ENCODE results near the gene C19orf44.
"Not testable (repeated sequence)": the region's sequence is repeated elsewhere in the genome, so short reads cannot be mapped to it uniquely, and the experiment has no call there.

Gene C19orf44

GRCh38 chr19:16495982-16496612 is at the start of gene C19orf44, which contains the start of gene CALR3:
C19orf44 (plus strand) TSS chr19:16496394; CDS start chr19:16500793, 4,399 bp downstream.
CALR3 (minus strand) TSS chr19:16496167; CDS start chr19:16496129, 38 bp downstream.
- DNase-seq = peak; percentile 100

- peak; percentile 95 for DNase-seq
Observed at GRCh38 chr19:16446724-16447368, 49.3 kb upstream of the C19orf44 start.

DNA sequence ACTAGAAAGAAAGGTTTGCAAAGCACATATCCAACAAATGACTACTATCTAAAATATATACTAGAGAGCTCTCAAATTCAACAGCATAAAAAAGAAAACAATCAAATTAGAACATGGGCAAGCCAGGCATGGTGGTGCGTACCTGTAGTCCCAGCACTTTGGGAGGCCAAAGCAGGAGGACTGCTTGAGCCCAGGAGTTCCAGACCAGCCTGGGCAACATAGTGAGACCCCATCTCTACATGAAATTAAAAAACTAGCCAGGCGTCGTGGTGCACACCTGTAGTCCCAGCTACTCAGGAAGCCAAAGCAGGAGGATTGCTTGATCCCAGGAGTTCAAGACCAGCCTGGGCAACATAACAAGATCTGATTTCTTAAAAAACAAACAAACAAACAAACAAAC is 47.3 kb upstream of the C19orf44 start:
- DNase-seq = not testable (repeated sequence)

DNA sequence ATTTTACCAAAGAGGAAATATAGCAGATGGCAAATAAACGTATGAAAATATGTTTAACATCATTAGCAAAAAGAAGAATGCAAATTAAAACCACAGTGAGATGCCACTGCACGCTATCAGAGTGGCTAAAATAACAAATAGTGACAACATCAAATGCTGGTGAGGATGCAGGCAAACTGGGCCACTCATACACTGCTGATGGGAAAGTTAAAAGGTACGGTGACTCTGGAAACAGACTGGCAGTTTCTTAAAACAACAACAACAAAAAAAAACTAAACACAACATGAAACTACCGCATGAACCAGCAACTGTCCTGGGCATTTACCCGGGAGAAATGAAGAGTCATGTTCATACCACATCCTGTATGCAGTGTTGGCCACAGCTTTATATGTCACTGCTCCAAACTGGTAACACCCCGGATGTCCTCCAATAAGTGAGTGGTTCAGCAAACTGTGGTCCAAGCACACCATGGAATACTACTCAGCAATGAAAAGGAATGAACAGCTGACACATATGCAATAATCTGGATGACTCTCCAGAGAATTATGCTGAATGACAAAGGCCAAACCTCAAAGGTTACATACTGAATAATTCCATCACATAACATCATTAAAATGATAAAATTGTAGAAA is 46.7 kb upstream of the C19orf44 start:
- peak; percentile 53 for DNase-seq

GRCh38 chr19:16452325-16452724 is 43.9 kb upstream of the C19orf44 start:
- DNase-seq = no peak

DNA sequence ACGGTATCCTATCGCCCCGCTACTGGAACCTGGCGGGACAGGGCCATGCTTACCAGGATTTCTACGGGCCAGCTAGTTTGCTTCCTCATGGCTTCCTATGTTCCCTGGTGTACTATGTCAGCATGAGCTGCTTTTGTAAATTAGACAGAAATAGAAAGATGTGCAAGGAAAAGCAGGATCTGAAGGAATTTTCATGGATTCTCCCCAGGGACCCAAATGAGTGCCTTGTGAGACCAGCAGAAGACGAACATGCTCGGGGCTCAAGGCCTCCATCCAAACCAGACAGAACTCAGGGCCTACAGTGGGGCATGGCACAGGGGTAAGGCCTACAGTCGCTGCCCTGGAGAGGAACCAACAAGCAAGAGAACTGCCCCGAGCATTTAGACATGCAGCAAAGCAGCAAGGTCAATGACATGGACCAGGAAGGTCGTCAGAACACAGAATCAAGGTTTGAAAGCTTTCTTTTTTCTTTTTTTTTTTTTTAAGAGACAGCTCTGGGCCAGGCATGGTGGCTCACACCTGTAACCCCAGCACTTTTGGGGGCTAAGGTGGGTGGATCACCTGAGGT is 41.8 kb upstream of the C19orf44 start:
- DNase-seq = no peak

- no peak for DNase-seq
Observed at GRCh38 chr19:16455489-16455888, 40.7 kb upstream of the C19orf44 start.

DNA sequence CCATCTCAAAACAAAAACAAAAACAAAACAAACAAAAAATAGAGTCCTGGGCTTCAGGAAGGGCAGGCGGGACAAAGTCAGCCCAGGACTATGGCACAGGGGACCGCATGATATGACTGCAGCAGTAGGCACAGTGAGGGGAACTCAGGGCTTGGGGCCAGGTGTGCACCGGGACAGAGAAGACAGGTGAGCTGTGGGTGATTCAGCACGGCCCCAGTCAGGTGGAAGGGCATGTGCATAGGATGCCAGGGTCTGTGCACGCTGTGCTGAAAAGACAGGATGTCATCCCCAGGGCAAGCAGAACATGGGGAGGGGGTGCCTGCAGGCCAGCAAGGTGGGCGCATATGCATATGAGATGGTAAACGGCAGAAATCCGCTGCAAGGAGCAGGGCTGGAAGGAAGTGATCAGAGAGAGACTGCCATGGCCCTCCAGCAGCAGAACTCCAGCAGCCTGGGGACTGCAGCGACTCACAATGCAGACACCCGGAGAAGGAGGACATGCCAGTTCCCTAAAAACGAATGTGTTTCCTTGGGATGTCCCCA is 39.5 kb upstream of the C19orf44 start:
- no peak for DNase-seq

- DNase-seq = peak; percentile 78
Observed at GRCh38 chr19:16457195-16457953, 38.8 kb upstream of the C19orf44 start.

DNA sequence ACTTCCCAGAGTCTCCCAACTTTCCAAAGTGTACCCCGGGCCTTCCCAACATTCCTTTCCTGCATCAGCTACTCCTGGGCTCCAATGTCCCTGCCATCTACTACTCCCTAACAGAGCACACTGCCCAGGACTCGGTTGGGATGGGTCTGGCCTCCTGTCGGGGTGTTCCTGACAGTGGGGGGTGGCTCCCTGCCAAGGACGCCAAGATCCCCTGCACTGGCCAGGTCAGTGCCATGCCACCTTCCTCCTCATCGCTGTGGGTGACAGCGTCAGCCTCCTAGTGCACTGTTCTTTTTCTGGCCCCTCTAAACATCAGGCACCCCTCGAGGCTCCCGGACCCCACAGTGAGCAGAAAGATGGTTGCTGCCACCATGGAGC is 38.3 kb upstream of the C19orf44 start:
- DNase-seq = no peak

DNA sequence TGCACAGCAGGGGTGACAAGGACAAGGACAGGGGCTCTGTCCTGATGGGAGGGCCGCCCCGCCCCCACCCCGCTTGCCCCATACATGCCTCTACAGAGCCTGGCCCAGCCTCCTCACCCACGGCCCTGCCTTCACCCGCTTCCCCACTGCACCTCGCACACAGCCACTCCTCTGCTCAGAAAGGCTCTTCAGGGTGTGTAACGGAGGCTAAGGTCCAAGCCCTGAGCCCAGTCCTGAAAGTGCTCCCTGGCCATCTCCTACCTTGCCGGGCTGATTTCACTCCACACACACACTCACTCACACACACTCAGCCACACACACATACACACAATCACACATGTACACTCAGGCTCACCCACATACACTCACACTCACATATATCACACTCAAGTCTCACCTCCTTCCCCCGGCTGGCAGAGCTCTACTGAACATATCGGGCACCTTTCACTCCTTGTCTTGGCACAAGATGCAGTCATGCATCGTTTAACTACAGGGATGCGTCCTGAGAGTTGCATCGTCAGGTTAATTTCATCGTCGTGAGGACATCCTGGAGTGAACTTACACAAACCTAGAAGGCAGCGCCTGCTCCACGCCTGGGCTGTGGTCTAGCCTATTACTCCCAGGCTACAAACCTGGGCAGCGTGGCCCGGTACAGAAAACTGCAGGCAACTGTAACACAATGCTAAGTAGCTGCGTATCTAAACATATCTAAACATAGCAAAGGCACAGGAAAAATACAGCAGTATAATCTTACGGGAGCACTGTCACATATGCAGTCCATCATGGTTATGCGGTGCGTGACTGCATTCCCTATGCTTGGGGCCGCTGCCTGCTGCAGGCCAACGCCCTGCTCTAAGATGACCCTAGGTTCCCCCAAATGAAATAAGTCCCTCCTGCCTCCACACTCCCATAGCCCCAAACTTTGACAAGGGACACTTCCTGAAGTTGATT is 37.5 kb upstream of the C19orf44 start:
- DNase-seq = no peak

- DNase-seq = no peak
Observed at GRCh38 chr19:16459680-16460079, 36.5 kb upstream of the C19orf44 start.

DNA sequence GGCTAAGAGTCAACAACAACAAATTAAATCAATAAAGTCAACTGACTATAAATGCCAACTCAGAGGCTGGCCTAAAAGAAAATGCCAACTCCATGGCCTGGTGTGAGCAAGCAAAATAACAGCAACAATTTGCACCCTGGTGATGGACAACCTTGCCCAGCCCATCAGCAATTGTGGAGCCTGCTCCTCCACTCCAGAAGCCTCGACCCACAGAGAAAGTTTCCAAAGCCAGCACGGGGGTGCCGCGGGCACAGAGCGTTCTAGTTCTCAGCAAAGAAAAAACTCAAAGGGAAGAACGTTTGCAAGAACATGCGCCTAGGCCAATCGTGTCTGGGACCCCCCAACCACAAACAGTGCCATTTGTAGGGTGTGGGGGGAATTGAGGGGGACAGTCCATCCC is 35.7 kb upstream of the C19orf44 start:
- no peak for DNase-seq

- no peak for DNase-seq
Observed at GRCh38 chr19:16461630-16462051, 34.6 kb upstream of the C19orf44 start.

GRCh38 chr19:16462757-16463250 is 33.4 kb upstream of the C19orf44 start:
- DNase-seq = no peak

DNA sequence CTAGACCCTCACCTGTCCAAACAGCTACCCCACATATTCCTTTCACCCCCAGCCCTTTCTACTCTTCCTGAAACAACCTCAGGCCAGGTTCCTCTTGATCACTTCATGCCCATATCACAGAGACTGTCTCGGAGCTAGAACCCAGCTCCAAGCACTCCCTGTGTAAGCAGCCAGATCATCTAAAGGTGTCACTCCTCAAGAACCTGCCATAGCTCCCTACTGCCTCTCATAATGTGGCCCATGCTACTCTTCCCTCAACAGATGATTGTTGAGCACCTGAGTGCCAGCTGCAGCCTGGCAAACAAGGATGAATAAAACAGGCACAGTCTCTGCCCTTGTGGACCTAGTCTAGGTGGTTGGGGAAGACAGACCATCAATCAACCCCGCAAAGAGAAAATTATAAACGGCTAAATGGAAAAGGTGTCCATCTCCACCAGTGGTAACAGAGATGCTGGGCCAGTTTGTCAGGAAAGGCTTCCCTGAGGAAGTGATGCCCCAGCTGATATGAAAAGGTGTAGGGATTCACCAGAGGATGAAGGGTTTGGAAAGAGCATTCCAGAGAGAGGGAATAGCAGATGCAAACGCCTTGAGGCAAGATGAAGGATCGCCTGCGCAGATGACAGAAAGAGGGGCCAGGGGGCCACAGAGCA is 32.7 kb upstream of the C19orf44 start:
- DNase-seq = no peak

GRCh38 chr19:16463991-16464575 is 32.1 kb upstream of the C19orf44 start:
- DNase-seq = peak; percentile 35

DNA sequence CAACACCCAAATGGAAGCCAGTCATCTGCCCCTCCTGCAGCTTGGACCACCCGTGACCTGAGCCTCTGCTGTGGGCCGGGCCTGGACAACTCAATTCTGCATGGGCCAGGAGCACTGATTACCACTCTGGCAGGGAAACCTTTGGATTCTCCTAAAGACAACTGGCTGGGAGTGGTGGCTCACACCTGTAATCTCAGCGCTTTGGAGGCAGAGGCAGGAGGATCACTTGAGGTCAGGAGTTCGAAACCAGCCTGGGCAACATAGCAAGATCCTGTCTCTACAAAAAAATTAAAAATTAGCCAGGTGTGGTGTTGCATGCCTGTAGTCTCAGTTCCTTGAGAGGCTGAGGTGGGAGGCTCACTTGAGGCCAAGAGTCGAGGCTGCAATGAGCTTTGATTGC is 31.0 kb upstream of the C19orf44 start:
- no peak for DNase-seq

DNA sequence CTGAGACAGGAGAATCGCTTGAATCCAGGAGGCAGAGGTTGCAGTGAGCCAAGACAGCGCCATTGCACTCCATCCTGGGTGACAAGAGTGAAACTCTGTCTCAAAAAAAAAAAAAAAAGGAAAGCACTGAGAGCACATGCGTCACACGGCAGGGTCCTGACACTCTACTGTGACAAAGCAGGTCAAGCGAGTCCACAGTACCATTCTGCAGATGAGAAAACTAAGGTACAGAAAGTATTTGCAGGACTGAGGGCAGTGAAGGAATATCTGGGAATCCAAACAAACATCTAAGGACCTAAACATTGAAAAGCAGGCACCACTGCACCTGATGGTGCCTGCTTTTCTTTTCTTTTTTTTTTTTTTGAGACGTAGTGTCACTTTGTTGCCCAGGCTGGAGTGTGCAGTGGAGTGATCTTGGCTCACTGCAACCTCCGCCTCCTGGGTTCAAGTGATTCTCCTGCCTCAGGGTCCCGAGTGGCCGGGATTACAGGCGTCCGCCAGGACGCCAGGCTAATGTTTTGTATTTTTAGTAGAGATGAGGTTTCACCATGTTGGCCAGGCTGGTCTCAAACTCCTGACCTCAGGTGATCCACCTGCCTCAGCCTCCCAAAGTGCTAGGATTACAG is 29.3 kb upstream of the C19orf44 start:
- not testable (repeated sequence) for DNase-seq

GRCh38 chr19:16467581-16467980 is 28.6 kb upstream of the C19orf44 start:
- DNase-seq = no peak
